SK-N-MC (cell line): ENCODE results near the gene UGT1A4.
"Not testable (repeated sequence)": the region's sequence is repeated elsewhere in the genome, so short reads cannot be mapped to it uniquely, and the experiment has no call there.

ENCODE experiments used
- DNase-seq: peaks from one replicate; pipeline ENCODE4 v3.0.0-alpha.2; 2011; ENCODE audit warnings: low read depth, low spot score
- H3K27ac ChIP-seq: fragments of 200-600 bp; sonication (generic); 2 replicates; pipeline ENCODE4 v1.5.1; 2016; ENCODE audit warnings: mixed run types
- H3K36me3 ChIP-seq: fragments of 200-600 bp; sonication (generic); 2 replicates; pipeline ENCODE4 v1.6.1; 2017; ENCODE audit warnings: antibody characterized with exemption, low read length, mixed read lengths; ENCODE audit not compliant: insufficient read depth
- H3K4me3 ChIP-seq: fragments of 200-600 bp; sonication (generic); 2 replicates; pipeline ENCODE4 v1.5.1; 2016
- H3K9ac ChIP-seq: fragments of 200-600 bp; sonication (generic); 2 replicates; pipeline ENCODE4 v1.8.0; 2017; ENCODE audit warnings: mixed run types, mixed read lengths; ENCODE audit not compliant: insufficient read length
- H3K9me3 ChIP-seq: fragments of 200-600 bp; sonication (generic); 2 replicates; pipeline ENCODE4 v1.6.1; 2017; ENCODE audit warnings: low read depth, mild to moderate bottlenecking, antibody characterized with exemption, low read length, moderate library complexity, mixed read lengths
- EZH2 ChIP-seq: fragments of 200-600 bp; sonication (generic); IDR thresholded peaks from one replicate; pipeline ENCODE4 v1.6.1; 2017; ENCODE audit warnings: antibody characterized with exemption
- FOXP2 ChIP-seq: optimal IDR thresholded peaks from 2 replicates; pipeline ENCODE3; 2011; ENCODE audit warnings: mild to moderate bottlenecking, moderate library complexity; ENCODE audit not compliant: insufficient read depth; ENCODE audit errors: extremely low read length, control extremely low read depth
- POLR2AphosphoS5 ChIP-seq: IDR thresholded peaks from 2 replicates; pipeline ENCODE4 v1.6.1; 2012; ENCODE audit warnings: mild to moderate bottlenecking, low read depth, low read length, borderline replicate concordance

UGT1A4 gene

DNA sequence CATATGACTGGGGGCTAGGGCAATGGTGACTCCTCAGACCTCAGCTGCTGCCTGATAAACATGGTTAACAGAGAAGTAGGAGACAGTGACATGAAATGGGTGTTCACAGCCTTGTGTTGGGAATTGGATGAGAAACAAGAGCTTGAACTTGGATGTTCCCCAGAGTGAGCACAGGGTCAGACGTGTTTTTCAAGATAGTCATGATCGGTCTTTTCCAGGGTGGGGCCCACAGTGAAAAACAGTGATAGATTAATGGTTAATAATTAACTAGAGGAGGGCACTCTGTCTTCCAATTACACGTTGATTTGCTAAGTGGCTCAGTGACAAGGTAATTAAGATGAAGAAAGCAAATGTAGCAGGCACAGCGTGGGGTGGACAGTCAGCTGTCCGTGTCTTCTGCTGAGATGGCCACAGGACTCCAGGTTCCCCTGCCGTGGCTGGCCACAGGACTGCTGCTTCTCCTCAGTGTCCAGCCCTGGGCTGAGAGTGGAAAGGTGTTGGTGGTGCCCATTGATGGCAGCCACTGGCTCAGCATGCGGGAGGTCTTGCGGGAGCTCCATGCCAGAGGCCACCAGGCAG, 10.3 kb downstream of the UGT1A4 start, which contains the start of gene UGT1A3:
Gene UGT1A3, plus strand, starts transcription at position 320 of the 579 bp plus-strand sequence. Its CDS starts 85 bp downstream, at position 405.
- H3K27ac ChIP-seq, result no peak within 1 kb of the TSS
- no peaks in the 10 kb centered on the region for H3K9me3 ChIP-seq
- H3K9ac ChIP-seq, result no peak within 1 kb of the TSS
- no peak for TF ChIP-seq POLR2AphosphoS5
- TF ChIP-seq EZH2, result no peak
- TF ChIP-seq FOXP2, result no peak
- no peak within 1 kb of the TSS for H3K4me3 ChIP-seq
- no peaks in the 10 kb centered on the region for H3K36me3 ChIP-seq
- no peak for DNase-seq

DNA sequence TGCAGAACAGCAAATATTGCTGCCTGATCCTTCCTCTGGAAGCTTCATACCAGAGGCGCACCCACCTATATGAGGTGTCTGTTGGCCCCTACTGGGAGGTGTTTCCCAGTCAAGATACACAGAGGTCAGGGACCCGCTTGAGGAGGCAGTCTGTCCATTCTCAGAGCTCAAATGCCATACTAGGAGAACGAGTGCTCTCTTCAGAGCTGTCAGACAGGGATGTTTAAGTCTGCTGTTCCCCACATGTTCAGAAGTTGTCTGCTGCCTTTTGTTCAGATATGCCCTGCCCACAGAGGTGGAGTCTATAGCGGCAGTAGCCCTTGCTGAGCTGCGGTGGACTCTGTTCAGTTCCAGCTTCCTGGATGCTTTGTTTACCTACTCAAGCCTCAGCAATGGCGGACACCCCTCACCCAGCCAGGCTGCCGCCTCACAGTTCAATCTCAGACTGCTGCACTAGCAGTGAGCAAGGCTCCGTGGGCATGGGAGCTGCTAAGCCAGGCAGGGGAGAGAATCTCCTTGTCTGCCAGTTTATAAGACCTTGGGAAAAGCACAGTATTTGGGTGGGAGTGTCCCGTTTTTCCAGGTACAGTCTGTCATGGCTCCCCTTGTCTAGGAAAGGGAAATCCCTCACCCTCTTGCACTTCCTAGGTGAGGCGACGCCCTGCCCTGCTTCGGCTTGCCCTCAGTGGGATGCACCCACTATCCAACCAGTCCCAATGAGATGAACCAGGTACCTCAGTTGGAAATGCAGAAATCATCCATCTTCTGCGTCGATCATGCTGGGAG, 18.5 kb downstream of the UGT1A4 start:
- not testable (repeated sequence) for H3K4me3 ChIP-seq, DNase-seq, H3K9ac ChIP-seq, H3K27ac ChIP-seq, H3K9me3 ChIP-seq, H3K36me3 ChIP-seq

DNA sequence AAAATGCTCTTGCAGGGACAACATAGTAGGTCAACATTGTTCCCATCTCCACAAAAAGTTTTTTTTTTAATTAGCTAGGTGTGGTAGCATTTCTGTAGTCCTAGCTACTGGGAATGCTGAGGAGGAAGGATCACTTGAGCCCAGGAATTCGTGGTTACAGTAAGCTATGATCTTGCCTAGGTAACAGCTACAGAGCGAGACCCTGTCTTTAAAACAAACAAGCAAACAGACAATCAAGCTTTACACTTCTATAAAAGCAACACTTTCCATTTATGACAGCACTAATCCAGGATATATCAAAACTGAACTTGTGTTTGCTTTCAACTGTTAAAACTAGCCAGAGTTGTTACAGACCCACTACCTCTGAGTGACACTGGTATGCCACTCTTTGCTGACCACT, 22.3 kb downstream of the UGT1A4 start:
- no peak overlapping the region for H3K27ac ChIP-seq
- H3K9me3 ChIP-seq, result no peaks in the 10 kb centered on the region
- no peak for DNase-seq
- TF ChIP-seq FOXP2 (no peak), POLR2AphosphoS5 (no peak), EZH2 (no peak)
- no peak overlapping the region for H3K9ac ChIP-seq
- H3K4me3 ChIP-seq, result no peak overlapping the region
- no peaks in the 10 kb centered on the region for H3K36me3 ChIP-seq

DNA sequence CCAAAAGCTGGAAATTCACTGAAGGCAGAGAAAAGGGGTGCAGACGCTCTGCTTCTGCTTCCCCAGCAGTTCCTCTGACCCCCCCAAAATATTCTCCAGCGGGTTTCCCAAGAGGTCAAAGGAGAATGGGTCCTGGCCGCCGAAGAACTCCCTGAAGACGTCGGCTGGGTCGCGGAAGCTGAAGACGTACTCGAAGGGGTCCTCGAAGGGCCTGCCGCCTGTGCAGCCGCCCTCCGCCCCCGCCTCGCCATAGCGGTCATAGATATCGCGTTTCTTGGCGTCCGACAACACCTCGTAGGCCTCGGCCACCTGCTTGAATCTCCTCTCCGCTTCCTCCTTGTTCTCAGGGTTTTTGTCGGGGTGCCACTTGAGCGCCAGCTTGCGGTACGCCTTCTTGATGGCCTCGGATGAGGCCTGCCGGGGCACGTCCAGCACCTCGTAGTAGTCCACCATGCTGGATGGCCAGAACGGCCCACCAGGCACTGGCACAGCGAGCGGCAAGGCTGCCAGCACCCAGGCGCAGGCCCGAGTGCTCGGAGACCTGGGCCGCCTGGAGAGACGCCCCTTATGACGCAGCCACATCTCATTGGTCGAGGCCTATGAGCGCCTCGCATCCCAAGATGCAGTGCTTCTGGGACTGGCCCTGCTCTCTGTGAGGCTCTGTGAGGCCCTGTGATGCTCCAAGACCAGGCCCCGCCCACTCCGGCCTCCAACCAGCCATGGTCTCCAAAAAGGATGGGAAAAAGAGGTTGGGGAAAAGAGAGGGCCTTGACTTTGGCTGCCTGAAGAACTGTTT, 25.1 kb downstream of the UGT1A4 start:
- no peak for DNase-seq
- H3K27ac ChIP-seq, result no peak overlapping the region
- TF ChIP-seq EZH2 (no peak), POLR2AphosphoS5 (no peak), FOXP2 (no peak)
- no peaks in the 10 kb centered on the region for H3K36me3 ChIP-seq
- no peak overlapping the region for H3K4me3 ChIP-seq
- H3K9me3 ChIP-seq, result no peaks in the 10 kb centered on the region
- no peak overlapping the region for H3K9ac ChIP-seq

DNA sequence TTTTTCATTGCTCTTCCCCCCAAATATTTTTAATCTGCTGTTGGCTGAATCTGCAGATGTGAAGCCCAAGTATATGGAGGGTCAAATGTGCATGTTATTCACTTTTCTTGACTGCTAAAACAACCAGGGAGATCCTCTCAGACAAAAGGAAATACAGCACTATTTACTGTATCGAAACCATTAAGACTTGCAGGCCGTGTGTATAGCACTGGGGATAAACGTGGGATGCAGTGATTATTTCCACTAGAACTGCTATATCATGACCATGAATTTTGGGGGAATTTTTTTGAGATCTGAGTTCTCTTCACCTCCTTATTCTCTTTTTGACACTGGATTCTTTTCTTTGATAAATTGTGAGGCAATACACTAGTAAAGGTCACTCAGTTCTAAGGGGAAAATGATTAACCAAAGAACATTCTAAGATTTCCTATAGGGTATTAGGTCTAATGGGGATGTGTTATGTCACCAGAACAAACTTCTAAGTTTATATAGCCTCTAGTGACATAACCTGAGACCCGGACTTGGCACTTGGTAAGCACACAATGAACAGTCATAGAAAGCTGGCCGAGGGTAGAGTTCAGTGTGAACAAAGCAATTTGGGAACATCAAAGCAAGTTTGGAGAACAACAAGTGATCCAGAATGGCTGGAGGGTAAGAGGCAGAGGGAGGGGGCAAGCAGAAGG, 26.7 kb downstream of the UGT1A4 start:
- no peak overlapping the region for H3K4me3 ChIP-seq
- H3K36me3 ChIP-seq, result no peaks in the 10 kb centered on the region
- TF ChIP-seq EZH2 (no peak), FOXP2 (no peak), POLR2AphosphoS5 (no peak)
- DNase-seq, result no peak
- H3K9me3 ChIP-seq, result no peaks in the 10 kb centered on the region
- no peak overlapping the region for H3K9ac ChIP-seq
- H3K27ac ChIP-seq, result no peak overlapping the region

DNA sequence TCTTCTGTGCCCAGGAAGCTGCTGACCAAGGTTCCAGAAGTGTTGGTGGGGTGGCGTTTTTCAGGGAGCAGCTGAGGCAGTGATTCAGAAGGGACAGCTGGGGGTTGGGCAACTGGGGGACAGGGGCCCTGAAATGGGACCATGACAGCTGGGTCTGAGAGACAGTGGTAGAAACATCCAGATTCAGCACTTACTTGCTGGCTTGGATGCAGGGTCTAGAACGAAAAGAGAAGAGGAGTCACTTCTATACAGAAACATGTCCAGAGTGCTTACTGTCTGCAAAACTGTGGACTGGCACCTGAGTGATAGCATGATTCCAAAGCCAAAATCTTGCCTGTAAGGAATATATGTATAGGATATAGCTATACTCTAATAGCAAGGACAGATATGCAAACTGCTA, 27.3 kb downstream of the UGT1A4 start:
- not testable (repeated sequence) for H3K27ac ChIP-seq, H3K4me3 ChIP-seq, H3K36me3 ChIP-seq, H3K9me3 ChIP-seq, H3K9ac ChIP-seq, DNase-seq

DNA sequence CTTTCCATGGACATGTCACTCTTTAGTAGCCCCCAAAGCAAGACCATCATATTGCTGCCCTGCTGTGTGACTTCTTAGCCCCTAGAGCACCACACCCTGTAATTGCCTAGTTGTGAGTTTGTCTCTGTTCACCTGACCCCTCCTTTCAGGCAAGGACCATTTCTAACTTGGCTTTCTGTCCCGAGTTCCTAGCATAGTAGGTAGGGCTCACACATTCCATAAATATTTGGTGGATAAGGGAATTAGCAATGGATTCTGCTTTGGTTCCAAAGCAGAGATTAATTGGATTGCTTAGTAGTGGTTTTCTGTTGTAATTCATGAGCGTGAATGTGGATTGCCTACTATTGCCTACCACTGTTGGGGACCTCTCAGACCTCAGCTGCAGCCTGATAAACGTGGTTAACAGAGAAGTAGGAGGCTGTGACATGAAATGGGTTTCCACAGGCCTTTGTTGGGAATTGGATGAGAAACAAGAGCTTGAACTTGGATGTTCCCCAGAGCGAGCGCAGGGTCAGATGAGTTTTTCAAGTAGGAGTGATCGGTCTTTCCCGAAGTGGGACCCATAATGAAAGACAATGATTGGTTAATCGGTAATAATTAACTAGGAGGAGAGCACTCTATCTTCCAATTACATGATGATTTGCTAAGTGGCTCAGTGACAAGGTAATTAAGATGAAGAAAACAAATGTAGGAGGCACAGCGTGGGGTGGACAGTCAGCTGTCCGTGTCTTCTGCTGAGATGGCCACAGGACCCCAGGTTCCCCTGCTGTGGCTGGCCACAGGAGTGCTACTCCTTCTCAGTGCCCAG, 28.1 kb downstream of the UGT1A4 start:
- H3K36me3 ChIP-seq, result no peaks in the 10 kb centered on the region
- no peak for DNase-seq
- H3K4me3 ChIP-seq, result no peak overlapping the region
- H3K9me3 ChIP-seq, result no peaks in the 10 kb centered on the region
- TF ChIP-seq POLR2AphosphoS5 (no peak), FOXP2 (no peak), EZH2 (no peak)
- no peak overlapping the region for H3K9ac ChIP-seq
- no peak overlapping the region for H3K27ac ChIP-seq

DNA sequence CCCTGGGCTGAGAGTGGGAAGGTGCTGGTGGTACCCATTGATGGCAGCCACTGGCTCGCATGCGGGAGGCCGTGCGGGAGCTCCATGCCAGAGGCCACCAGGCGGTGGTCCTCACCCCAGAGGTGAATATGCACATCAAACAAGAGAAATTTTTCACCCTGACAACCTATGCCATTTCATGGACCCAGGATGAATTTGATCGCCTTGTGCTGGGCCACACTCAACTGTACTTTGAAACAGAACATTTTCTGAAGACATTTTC, 28.7 kb downstream of the UGT1A4 start:
- Histone ChIP-seq H3K9ac (no peak overlapping the region), H3K4me3 (no peak overlapping the region), H3K9me3 (no peaks in the 10 kb centered on the region), H3K27ac (no peak overlapping the region), H3K36me3 (no peaks in the 10 kb centered on the region)
- TF ChIP-seq FOXP2 (no peak), EZH2 (no peak), POLR2AphosphoS5 (no peak)
- no peak for DNase-seq

DNA sequence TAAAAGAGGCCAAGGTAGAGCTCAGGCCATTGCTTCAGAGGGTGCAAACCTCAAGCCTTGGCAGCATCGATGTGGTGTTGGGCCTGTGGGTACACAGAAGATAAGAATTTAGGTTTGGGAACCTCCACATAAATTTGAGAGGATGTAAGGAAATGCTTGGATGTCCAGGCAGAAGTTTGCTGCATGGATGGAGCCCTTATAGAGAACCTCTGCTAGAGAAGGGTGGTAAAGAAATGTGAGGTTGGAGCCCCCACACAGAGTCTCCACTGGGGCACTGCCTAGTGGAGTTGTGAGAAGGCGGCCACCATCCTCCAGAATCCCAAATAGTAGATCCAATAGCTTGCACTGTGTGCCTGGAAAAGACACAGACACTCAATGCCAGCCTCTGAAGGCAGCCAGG, 32.2 kb downstream of the UGT1A4 start:
- H3K27ac ChIP-seq, H3K9me3 ChIP-seq, H3K36me3 ChIP-seq, H3K9ac ChIP-seq, DNase-seq, H3K4me3 ChIP-seq: not testable (repeated sequence)

DNA sequence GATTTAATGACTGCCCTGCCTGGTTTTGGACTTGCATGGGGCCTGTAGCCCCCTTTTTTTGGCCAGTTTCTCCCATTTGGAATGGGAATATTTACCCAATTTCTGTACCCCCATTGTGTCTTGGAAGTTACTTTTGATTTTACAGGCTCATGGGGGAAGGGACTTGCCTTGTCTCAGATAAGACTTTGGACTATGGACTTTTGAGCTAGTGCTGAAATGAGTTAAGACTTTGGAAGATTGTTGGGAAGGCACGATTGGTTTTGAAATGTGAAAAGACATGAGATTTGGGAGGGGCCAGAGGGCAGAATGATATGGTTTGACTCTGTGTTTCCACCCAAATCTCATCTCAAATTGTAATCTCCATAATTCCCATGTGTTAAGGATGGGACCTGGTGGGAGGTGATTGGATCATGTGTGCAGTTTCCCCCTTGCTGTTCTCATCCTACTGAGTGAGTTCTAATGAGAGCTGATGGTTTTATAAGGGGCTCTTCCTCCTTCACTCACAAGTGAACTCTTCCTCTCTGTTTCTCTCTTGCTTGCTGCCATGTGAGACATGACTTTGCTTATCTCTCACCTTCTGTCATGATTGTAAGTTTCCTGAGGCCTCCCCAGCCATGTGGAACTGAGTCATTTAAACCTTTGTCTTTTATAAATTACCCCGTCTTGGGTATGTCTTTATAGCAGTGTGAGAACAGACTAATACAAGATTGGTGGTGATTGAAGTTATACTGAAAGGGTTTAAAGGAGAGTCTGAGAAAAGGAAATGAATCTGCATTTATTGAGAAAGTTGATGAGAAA, 32.9 kb downstream of the UGT1A4 start:
- H3K9ac ChIP-seq, H3K36me3 ChIP-seq, DNase-seq, H3K27ac ChIP-seq, H3K4me3 ChIP-seq, H3K9me3 ChIP-seq: not testable (repeated sequence)
